ENCODE measurements around the gene KL.

- TF ChIP-seq EZH2 (IDR thresholded peaks at IDR 0.05; ENCODE audit: borderline replicate concordance, insufficient read depth, low read depth, low read length, poor library complexity, severe bottlenecking) (no peak), CTCF (IDR thresholded peaks at IDR 0.05) (no peak)
These were observed 44.6 kb downstream of the KL start for GRCh38 chr13:33060815-33061214.
